ENCODE measurements around the gene ZC3HAV1. TPM values are rescaled to one million over a fixed set of nuclear protein-coding genes. Genes with fewer than 3 reads are reported as not detected.

ZC3HAV1 gene
- polyA plus RNA-seq, 1 of the 3 experiments (the other 2 are of a cell fraction), result 11.2 TPM

DNA sequence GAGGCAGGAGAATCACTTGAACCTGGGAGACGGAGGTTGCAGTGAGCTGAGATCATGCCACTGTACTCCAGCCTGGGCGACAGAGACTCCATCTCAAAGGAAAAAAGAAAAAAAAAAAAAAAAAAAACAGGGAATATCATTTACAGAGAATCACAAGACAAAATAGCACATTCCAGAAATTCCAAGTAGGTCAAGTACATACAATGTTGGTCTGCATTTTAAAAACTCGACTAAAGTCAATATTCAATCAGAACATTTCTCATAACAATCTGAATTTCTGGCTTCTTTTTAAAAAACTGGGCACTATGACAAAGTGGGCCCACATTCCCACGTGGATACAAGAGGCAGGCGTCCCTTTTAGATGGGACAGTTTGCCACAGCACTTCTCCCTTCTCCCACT is 86.4 kb downstream of the ZC3HAV1 start:
- Histone ChIP-seq H3F3A (replicated peaks; ENCODE audit: insufficient read depth) (peaks cover 19% of the 10 kb centered on the region), H3K9me3 (no peaks in the 10 kb centered on the region), H3K4me1 (ENCODE audit: control insufficient read depth in 1 of 2, insufficient read depth in 2 of 2, low read depth in 1 of 2, low read length in 1 of 2) (peaks cover 0 to 3% of the 10 kb centered on the region in 2 experiments; a peak in 3 of 4 replicates), H2AFZ (ENCODE audit: low read depth) (no peak overlapping the region), H3K36me3 (replicated peaks in 1 of 2; ENCODE audit: control insufficient read depth in 1 of 2, insufficient read depth in 2 of 2, low read length in 1 of 2) (peaks cover 58 to 73% of the 10 kb centered on the region in 2 experiments), H3K79me2 (ENCODE audit: insufficient read depth) (no peaks in the 10 kb centered on the region), H3K27me3 (ENCODE audit: insufficient read depth) (no peaks in the 10 kb centered on the region), H4K20me1 (ENCODE audit: insufficient read depth) (no peaks in the 10 kb centered on the region), H3K27ac (ENCODE audit: low read depth in 2 of 2, low read length in 1 of 2) (peak overlapping the region in 1 of 2 experiments; percentile 2; a peak in 1 of 4 replicates), H3K9me2 (no peaks in the 10 kb centered on the region), H3K9ac (no peak overlapping the region), H3K4me2 (0 out of 2 replicates have a peak overlapping the region, but pooled peaks have one; percentile 1), H3K4me3 (ENCODE audit: low read depth in 2 of 2, low read length in 1 of 2) (no peak overlapping the region)
- POLR2A ChIA-PET, result no interaction called here
- CTCF ChIA-PET, result interaction anchor here (11.3 kb wide), 1 partner anchor 53 kb away, joined by 140 read pairs; no protein-coding TSS in a partner anchor
- TF ChIP-seq TAF1 (IDR thresholded peaks at IDR 0.05; ENCODE audit: borderline replicate concordance, low read depth, low read length), result no peak
- TF ChIP-seq EP300 (IDR thresholded peaks at IDR 0.05; ENCODE audit: borderline replicate concordance in 1 of 2, low read depth in 1 of 2, low read length in 1 of 2), result no peak
- peak; percentile 27; the same call in 1 of the 2 replicates for TF ChIP-seq TEAD4 (IDR thresholded peaks at IDR 0.05; ENCODE audit: borderline replicate concordance, insufficient read depth)
- TF ChIP-seq ELF1 (IDR thresholded peaks at IDR 0.05), result no peak
- WGBS (ENCODE audit: low lambda C conversion rate), result 93% methylated on average over 5 of the region's 5 CpGs
- no peak for DNase-seq

DNA sequence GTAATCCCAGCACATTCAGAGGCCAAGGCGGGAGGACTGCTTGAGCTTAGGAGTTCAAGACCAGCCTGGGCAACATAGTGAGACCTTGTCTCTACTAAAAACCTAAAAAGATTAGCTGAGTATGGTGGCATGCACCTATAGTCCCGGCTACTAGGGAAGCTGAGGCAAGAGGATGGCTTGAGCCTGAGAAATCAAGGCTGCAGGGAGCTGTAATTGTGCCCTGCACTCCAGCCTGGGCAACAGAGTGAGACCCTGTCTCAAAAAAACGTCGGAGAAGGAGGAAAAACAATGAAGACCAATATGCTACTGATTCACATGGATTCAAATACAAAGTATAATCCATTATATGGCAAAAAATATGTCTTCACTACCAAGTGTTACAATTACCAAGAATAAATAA is 87.2 kb downstream of the ZC3HAV1 start:
- Histone ChIP-seq H3K4me1 (ENCODE audit: control insufficient read depth in 1 of 2, insufficient read depth in 2 of 2, low read depth in 1 of 2, low read length in 1 of 2) (peaks cover under 1 to 3% of the 10 kb centered on the region in 2 experiments; a peak in 3 of 4 replicates), H3K27ac (ENCODE audit: low read depth in 2 of 2, low read length in 1 of 2) (no peak overlapping the region), H3K9me2 (no peaks in the 10 kb centered on the region), H3K79me2 (ENCODE audit: insufficient read depth) (no peaks in the 10 kb centered on the region), H3F3A (replicated peaks; ENCODE audit: insufficient read depth) (peaks cover 19% of the 10 kb centered on the region), H3K9me3 (no peaks in the 10 kb centered on the region), H4K20me1 (ENCODE audit: insufficient read depth) (no peaks in the 10 kb centered on the region), H2AFZ (ENCODE audit: low read depth) (no peak overlapping the region), H3K4me3 (ENCODE audit: low read depth in 2 of 2, low read length in 1 of 2) (no peak overlapping the region), H3K36me3 (replicated peaks in 1 of 2; ENCODE audit: control insufficient read depth in 1 of 2, insufficient read depth in 2 of 2, low read length in 1 of 2) (peaks cover 56 to 66% of the 10 kb centered on the region in 2 experiments), H3K4me2 (no peak overlapping the region), H3K9ac (no peak overlapping the region), H3K27me3 (ENCODE audit: insufficient read depth) (no peaks in the 10 kb centered on the region)
- CTCF ChIA-PET, result interaction anchor here (1.2 to 11.3 kb wide), 3 partner anchors 54 to 136 kb away, joined by 3 to 140 read pairs (median 4); no protein-coding TSS in a partner anchor
- POLR2A ChIA-PET, result no interaction called here
- WGBS (ENCODE audit: low lambda C conversion rate), result 93% methylated on average over 4 of the region's 4 CpGs
- DNase-seq, result no peak
- TF ChIP-seq NRF1 (IDR thresholded peaks at IDR 0.05; ENCODE audit: low read depth, low read length) (no peak), MXI1 (IDR thresholded peaks at IDR 0.05; ENCODE audit: low read depth, low read length) (no peak), TEAD4 (IDR thresholded peaks at IDR 0.05; ENCODE audit: borderline replicate concordance, insufficient read depth) (no peak), TCF12 (IDR thresholded peaks at IDR 0.05) (no peak), RCOR1 (IDR thresholded peaks at IDR 0.05; ENCODE audit: low read length) (no peak), RXRA (IDR thresholded peaks at IDR 0.05; ENCODE audit: borderline replicate concordance, low read depth) (no peak), EZH2phosphoT487 (IDR thresholded peaks at IDR 0.05; ENCODE audit: borderline replicate concordance, low read depth) (no peak), FOSL2 (IDR thresholded peaks at IDR 0.05; ENCODE audit: borderline replicate concordance, low read depth) (no peak)
- TF ChIP-seq, protein P1, sequence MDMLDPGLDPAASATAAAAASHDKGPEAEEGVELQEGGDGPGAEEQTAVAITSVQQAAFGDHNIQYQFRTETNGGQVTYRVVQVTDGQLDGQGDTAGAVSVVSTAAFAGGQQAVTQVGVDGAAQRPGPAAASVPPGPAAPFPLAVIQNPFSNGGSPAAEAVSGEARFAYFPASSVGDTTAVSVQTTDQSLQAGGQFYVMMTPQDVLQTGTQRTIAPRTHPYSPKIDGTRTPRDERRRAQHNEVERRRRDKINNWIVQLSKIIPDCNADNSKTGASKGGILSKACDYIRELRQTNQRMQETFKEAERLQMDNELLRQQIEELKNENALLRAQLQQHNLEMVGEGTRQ (IDR thresholded peaks at IDR 0.05; ENCODE audit: borderline replicate concordance, low read depth, low read length), result no peak
- TF ChIP-seq, protein P2, sequence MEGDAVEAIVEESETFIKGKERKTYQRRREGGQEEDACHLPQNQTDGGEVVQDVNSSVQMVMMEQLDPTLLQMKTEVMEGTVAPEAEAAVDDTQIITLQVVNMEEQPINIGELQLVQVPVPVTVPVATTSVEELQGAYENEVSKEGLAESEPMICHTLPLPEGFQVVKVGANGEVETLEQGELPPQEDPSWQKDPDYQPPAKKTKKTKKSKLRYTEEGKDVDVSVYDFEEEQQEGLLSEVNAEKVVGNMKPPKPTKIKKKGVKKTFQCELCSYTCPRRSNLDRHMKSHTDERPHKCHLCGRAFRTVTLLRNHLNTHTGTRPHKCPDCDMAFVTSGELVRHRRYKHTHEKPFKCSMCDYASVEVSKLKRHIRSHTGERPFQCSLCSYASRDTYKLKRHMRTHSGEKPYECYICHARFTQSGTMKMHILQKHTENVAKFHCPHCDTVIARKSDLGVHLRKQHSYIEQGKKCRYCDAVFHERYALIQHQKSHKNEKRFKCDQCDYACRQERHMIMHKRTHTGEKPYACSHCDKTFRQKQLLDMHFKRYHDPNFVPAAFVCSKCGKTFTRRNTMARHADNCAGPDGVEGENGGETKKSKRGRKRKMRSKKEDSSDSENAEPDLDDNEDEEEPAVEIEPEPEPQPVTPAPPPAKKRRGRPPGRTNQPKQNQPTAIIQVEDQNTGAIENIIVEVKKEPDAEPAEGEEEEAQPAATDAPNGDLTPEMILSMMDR (IDR thresholded peaks at IDR 0.05), result no peak

Data from SK-N-SH (cell line).